ENCODE results near the gene SERBP1. TPM values are rescaled to one million over a fixed set of nuclear protein-coding genes. Genes with fewer than 3 reads are reported as not detected.
"Not testable (repeated sequence)": the region's sequence is repeated elsewhere in the genome, so short reads cannot be mapped to it uniquely, and the experiment has no call there.

SERBP1 gene
- total RNA-seq, 1 experiment from 2014 or later = 156 TPM

GRCh38 chr1:67429011-67429527 is 1.1 kb downstream of the SERBP1 start:
- DNase-seq = peak; percentile 75
- no peaks in the 10 kb centered on the region for H3K9me3 ChIP-seq (ENCODE audit: low read length)
- H3K27me3 ChIP-seq (ENCODE audit: low read length) = no peaks in the 10 kb centered on the region
- peaks cover 46% of the 10 kb centered on the region for H3K4me1 ChIP-seq (ENCODE audit: low read length)
- peak overlapping the region; percentile 98 for H3K9ac ChIP-seq (ENCODE audit: low read length)
- H3K27ac ChIP-seq (ENCODE audit: low read length) = peak overlapping the region; percentile 78
- H2AFZ ChIP-seq (ENCODE audit: low read length) = no peak overlapping the region
- H3K9me2 ChIP-seq (replicated peaks; ENCODE audit: insufficient read depth, low read length) = no peaks in the 10 kb centered on the region
- H3K36me3 ChIP-seq (ENCODE audit: insufficient read depth, low read length) = peaks cover 55% of the 10 kb centered on the region
- peaks cover 61% of the 10 kb centered on the region for H3K79me2 ChIP-seq (ENCODE audit: low read length)
- peaks cover 51% of the 10 kb centered on the region for H4K20me1 ChIP-seq (ENCODE audit: insufficient read depth, low read depth, low read length)
- H3K4me3 ChIP-seq (ENCODE audit: low read length) = peak overlapping the region; percentile 90
- peak overlapping the region; percentile 85 for H3K4me2 ChIP-seq (ENCODE audit: low read depth, low read length, poor library complexity, severe bottlenecking)

GRCh38 chr1:67427947-67428346 is 2.3 kb downstream of the SERBP1 start:
- Histone ChIP-seq H3K9me3 (ENCODE audit: low read length) (no peaks in the 10 kb centered on the region), H3K27ac (ENCODE audit: low read length) (no peak overlapping the region), H3K27me3 (ENCODE audit: low read length) (no peaks in the 10 kb centered on the region), H3K4me1 (ENCODE audit: low read length) (peaks cover 45% of the 10 kb centered on the region), H3K9me2 (replicated peaks; ENCODE audit: insufficient read depth, low read length) (no peaks in the 10 kb centered on the region), H3K4me3 (ENCODE audit: low read length) (peak overlapping the region; percentile 90), H3K9ac (ENCODE audit: low read length) (peak overlapping the region; percentile 98), H2AFZ (ENCODE audit: low read length) (no peak overlapping the region), H3K36me3 (ENCODE audit: insufficient read depth, low read length) (peaks cover 64% of the 10 kb centered on the region), H3K4me2 (ENCODE audit: low read depth, low read length, poor library complexity, severe bottlenecking) (peak overlapping the region; percentile 85), H3K79me2 (ENCODE audit: low read length) (peaks cover 73% of the 10 kb centered on the region), H4K20me1 (ENCODE audit: insufficient read depth, low read depth, low read length) (peaks cover 60% of the 10 kb centered on the region)
- DNase-seq = no peak

- Histone ChIP-seq H3K4me3 (ENCODE audit: low read length) (peak overlapping the region; percentile 90), H3K4me1 (ENCODE audit: low read length) (peaks cover 41% of the 10 kb centered on the region), H3K36me3 (ENCODE audit: insufficient read depth, low read length) (peaks cover 66% of the 10 kb centered on the region), H3K79me2 (ENCODE audit: low read length) (peaks cover 77% of the 10 kb centered on the region), H3K27ac (ENCODE audit: low read length) (no peak overlapping the region), H3K9me2 (replicated peaks; ENCODE audit: insufficient read depth, low read length) (no peaks in the 10 kb centered on the region), H3K27me3 (ENCODE audit: low read length) (no peaks in the 10 kb centered on the region), H3K9ac (ENCODE audit: low read length) (peak overlapping the region; percentile 98; the same call in 1 of the 2 replicates), H3K4me2 (ENCODE audit: low read depth, low read length, poor library complexity, severe bottlenecking) (peak overlapping the region; percentile 85), H4K20me1 (ENCODE audit: insufficient read depth, low read depth, low read length) (peaks cover 62% of the 10 kb centered on the region), H3K9me3 (ENCODE audit: low read length) (no peaks in the 10 kb centered on the region), H2AFZ (ENCODE audit: low read length) (no peak overlapping the region)
- no peak for DNase-seq
These were observed 2.7 kb downstream of the SERBP1 start for GRCh38 chr1:67427465-67427864.

GRCh38 chr1:67420835-67421492 is 9.2 kb downstream of the SERBP1 start:
- Histone ChIP-seq H3K9me2 (replicated peaks; ENCODE audit: insufficient read depth, low read length) (no peaks in the 10 kb centered on the region), H3K9me3 (ENCODE audit: low read length) (no peaks in the 10 kb centered on the region), H3K9ac (ENCODE audit: low read length) (no peak overlapping the region), H3K27me3 (ENCODE audit: low read length) (no peaks in the 10 kb centered on the region), H3K4me2 (ENCODE audit: low read depth, low read length, poor library complexity, severe bottlenecking) (no peak overlapping the region), H2AFZ (ENCODE audit: low read length) (no peak overlapping the region), H3K36me3 (ENCODE audit: insufficient read depth, low read length) (peaks cover 85% of the 10 kb centered on the region), H3K79me2 (ENCODE audit: low read length) (peaks cover 98% of the 10 kb centered on the region), H4K20me1 (ENCODE audit: insufficient read depth, low read depth, low read length) (peaks cover 81% of the 10 kb centered on the region), H3K27ac (ENCODE audit: low read length) (no peak overlapping the region), H3K4me1 (ENCODE audit: low read length) (peaks cover 8% of the 10 kb centered on the region; the same call in 1 of the 2 replicates), H3K4me3 (ENCODE audit: low read length) (no peak overlapping the region)
- DNase-seq = no peak

- H4K20me1 ChIP-seq (ENCODE audit: insufficient read depth, low read depth, low read length) = peaks cover 75% of the 10 kb centered on the region
These were observed 11.2 kb downstream of the SERBP1 start for GRCh38 chr1:67418839-67419586.

GRCh38 chr1:67417733-67418132 is 12.5 kb downstream of the SERBP1 start:
- Histone ChIP-seq H3K36me3 (ENCODE audit: insufficient read depth, low read length) (peaks cover 83% of the 10 kb centered on the region), H4K20me1 (ENCODE audit: insufficient read depth, low read depth, low read length) (peaks cover 72% of the 10 kb centered on the region), H3K4me1 (ENCODE audit: low read length) (peaks cover 16% of the 10 kb centered on the region; the same call in 1 of the 2 replicates), H3K79me2 (ENCODE audit: low read length) (peaks cover 96% of the 10 kb centered on the region)
- H3K27me3 ChIP-seq (ENCODE audit: low read length); H3K9me3 ChIP-seq (ENCODE audit: low read length); DNase-seq; H3K4me3 ChIP-seq (ENCODE audit: low read length); H3K9ac ChIP-seq (ENCODE audit: low read length); H3K4me2 ChIP-seq (ENCODE audit: low read depth, low read length, poor library complexity, severe bottlenecking); H3K27ac ChIP-seq (ENCODE audit: low read length); H2AFZ ChIP-seq (ENCODE audit: low read length); H3K9me2 ChIP-seq (replicated peaks; ENCODE audit: insufficient read depth, low read length): not testable (repeated sequence)

More at GRCh38 chr1:67418839-67419586, 11.2 kb downstream of the SERBP1 start:
- no peak overlapping the region for H3K9ac ChIP-seq (ENCODE audit: low read length)
- H3K9me3 ChIP-seq (ENCODE audit: low read length) = no peaks in the 10 kb centered on the region
- no peak overlapping the region for H2AFZ ChIP-seq (ENCODE audit: low read length)
- no peaks in the 10 kb centered on the region for H3K9me2 ChIP-seq (replicated peaks; ENCODE audit: insufficient read depth, low read length)
- no peaks in the 10 kb centered on the region for H3K27me3 ChIP-seq (ENCODE audit: low read length)
- no peak overlapping the region for H3K27ac ChIP-seq (ENCODE audit: low read length)
- peaks cover 98% of the 10 kb centered on the region for H3K79me2 ChIP-seq (ENCODE audit: low read length)
- no peak overlapping the region for H3K4me3 ChIP-seq (ENCODE audit: low read length)
- no peak overlapping the region for H3K4me2 ChIP-seq (ENCODE audit: low read depth, low read length, poor library complexity, severe bottlenecking)
- no peak for DNase-seq
- peaks cover 86% of the 10 kb centered on the region for H3K36me3 ChIP-seq (ENCODE audit: insufficient read depth, low read length)
- H3K4me1 ChIP-seq (ENCODE audit: low read length) = peaks cover 7% of the 10 kb centered on the region; the same call in 1 of the 2 replicates

GRCh38 chr1:67415041-67415440 is 15.2 kb downstream of the SERBP1 start:
- Histone ChIP-seq H3K4me1 (ENCODE audit: low read length) (peaks cover 12% of the 10 kb centered on the region; the same call in 1 of the 2 replicates), H3K9ac (ENCODE audit: low read length) (no peak overlapping the region), H3K36me3 (ENCODE audit: insufficient read depth, low read length) (peaks cover 79% of the 10 kb centered on the region), H3K9me3 (ENCODE audit: low read length) (no peaks in the 10 kb centered on the region), H3K79me2 (ENCODE audit: low read length) (peaks cover 76% of the 10 kb centered on the region), H3K9me2 (replicated peaks; ENCODE audit: insufficient read depth, low read length) (no peaks in the 10 kb centered on the region), H2AFZ (ENCODE audit: low read length) (no peak overlapping the region), H4K20me1 (ENCODE audit: insufficient read depth, low read depth, low read length) (peaks cover 51% of the 10 kb centered on the region), H3K4me3 (ENCODE audit: low read length) (no peak overlapping the region), H3K4me2 (ENCODE audit: low read depth, low read length, poor library complexity, severe bottlenecking) (no peak overlapping the region), H3K27ac (ENCODE audit: low read length) (no peak overlapping the region), H3K27me3 (ENCODE audit: low read length) (no peaks in the 10 kb centered on the region)
- DNase-seq = no peak

GRCh38 chr1:67414574-67414973 is 15.6 kb downstream of the SERBP1 start:
- H3K4me1 ChIP-seq (ENCODE audit: low read length) = peaks cover 12% of the 10 kb centered on the region; the same call in 1 of the 2 replicates
- H3K27ac ChIP-seq (ENCODE audit: low read length) = no peak overlapping the region
- H3K4me3 ChIP-seq (ENCODE audit: low read length) = no peak overlapping the region
- DNase-seq = no peak
- peaks cover 51% of the 10 kb centered on the region for H4K20me1 ChIP-seq (ENCODE audit: insufficient read depth, low read depth, low read length)
- H3K9ac ChIP-seq (ENCODE audit: low read length) = no peak overlapping the region
- H3K9me3 ChIP-seq (ENCODE audit: low read length) = no peaks in the 10 kb centered on the region
- H3K36me3 ChIP-seq (ENCODE audit: insufficient read depth, low read length) = peaks cover 80% of the 10 kb centered on the region
- no peak overlapping the region for H2AFZ ChIP-seq (ENCODE audit: low read length)
- peaks cover 75% of the 10 kb centered on the region for H3K79me2 ChIP-seq (ENCODE audit: low read length)
- no peaks in the 10 kb centered on the region for H3K9me2 ChIP-seq (replicated peaks; ENCODE audit: insufficient read depth, low read length)
- H3K27me3 ChIP-seq (ENCODE audit: low read length) = no peaks in the 10 kb centered on the region
- no peak overlapping the region for H3K4me2 ChIP-seq (ENCODE audit: low read depth, low read length, poor library complexity, severe bottlenecking)
